HepG2 (cell line): ENCODE measurements around the gene BACE1-AS. TPM values are rescaled to one million over a fixed set of nuclear protein-coding genes. Genes with fewer than 3 reads are reported as not detected.

Experiments used
- IKZF4 ChIP-seq: sonication (generic); formaldehyde crosslinking; IDR thresholded peaks from 2 replicates; pipeline ENCODE4 v1.5.1; 2020; ENCODE audit warnings: borderline replicate concordance, mild to moderate bottlenecking, low read depth, missing genetic modification reagents; ENCODE audit errors: not compliant biosample characterization
- MXI1 ChIP-seq: IDR thresholded peaks from 3 replicates; pipeline ENCODE4 v1.6.1; 2012; ENCODE audit warnings: low read depth, low read length, inconsistent platforms, borderline replicate concordance
- NCOR1 ChIP-seq: fragments of 200-600 bp; sonication (generic); IDR thresholded peaks from 2 replicates; pipeline ENCODE4 v1.7.0; 2017; ENCODE audit warnings: antibody characterized with exemption, low read length, borderline replicate concordance
- TRIM24 ChIP-seq: sonication (generic); formaldehyde crosslinking; IDR thresholded peaks from 2 replicates; pipeline ENCODE4 v1.8.0; 2022; ENCODE audit warnings: mild to moderate bottlenecking, missing genetic modification reagents
- ZNF225 ChIP-seq: sonication (generic); formaldehyde crosslinking; IDR thresholded peaks from 2 replicates; pipeline ENCODE4 v1.4.0; 2020; ENCODE audit warnings: mild to moderate bottlenecking, missing genetic modification reagents
- ZNF609 ChIP-seq: sonication (generic); formaldehyde crosslinking; IDR thresholded peaks from 2 replicates; pipeline ENCODE4 v1.4.0; 2020; ENCODE audit warnings: mild to moderate bottlenecking, missing genetic modification reagents, borderline replicate concordance
- ZNF687 ChIP-seq: sonication (generic); formaldehyde crosslinking; IDR thresholded peaks from 2 replicates; pipeline ENCODE4 v1.5.1; 2020; ENCODE audit warnings: mild to moderate bottlenecking, missing genetic modification reagents, moderate library complexity
- polyA plus RNA-seq, 8 experiments: library from polyadenylated mRNA; depleted of rRNA in 3 of 8; stranded (reverse) in 7 of 8; unstranded in 1 of 8; fragments of >200 nt; fragmentation: Illumina TruSeq in 4 of 8; extraction: Trizol in 4 of 8; gene quantifications; 2 replicates each; pipeline versions ENCODE4 v1.2.1 to v1.2.3, GENCODE V29; 2011 to 2016; ENCODE audit warnings: low read depth in 4 of 8, missing spikeins in 1 of 8, mixed read lengths in 1 of 8; ENCODE audit not compliant: insufficient read depth in 1 of 8
- total RNA-seq, 5 experiments: library from RNA; depleted of rRNA; stranded (reverse); fragments of >200 nt; fragmentation: Illumina TruSeq; extraction: Trizol; gene quantifications; 2 replicates each; pipeline ENCODE4 v1.2.3, GENCODE V29; 2016; ENCODE audit warnings: low read depth in 1 of 5
- TF ChIP-seq, protein P1 (sequence below): sonication (generic); formaldehyde crosslinking; IDR thresholded peaks from 2 replicates; pipeline ENCODE4 v1.4.0; 2020; ENCODE audit warnings: missing genetic modification reagents
- TF ChIP-seq, protein P2 (sequence below), 2 experiments: sonication (generic) in 1 of 2; formaldehyde crosslinking in 1 of 2; IDR thresholded peaks; 2 replicates each; pipeline versions ENCODE4 v1.4.0 to v1.6.1; 2018 to 2020; ENCODE audit warnings: missing genetic modification reagents in 2 of 2, borderline replicate concordance in 1 of 2, low read depth in 1 of 2, mild to moderate bottlenecking in 1 of 2, missing biosample characterization in 1 of 2
- TF ChIP-seq, protein P3 (sequence below), 2 experiments: fragments of 450-650 bp in 1 of 2; sonication (generic) in 1 of 2; formaldehyde crosslinking; IDR thresholded peaks; 2 replicates each; pipeline versions ENCODE4 v1.5.0 to v1.8.0; 2020 to 2022; ENCODE audit warnings: mild to moderate bottlenecking in 1 of 2, missing genetic modification reagents in 1 of 2

BACE1-AS gene
- total and polyA plus RNA-seq, 2 of the 13 experiments (the other 11 are each of a cell fraction or from before 2014, with no cell fraction given): 2.0 to 3.9 TPM

- TF ChIP-seq ZNF609: 0 out of 2 replicates have a peak, but pooled peaks have one; percentile 19
- TF ChIP-seq, protein P1, sequence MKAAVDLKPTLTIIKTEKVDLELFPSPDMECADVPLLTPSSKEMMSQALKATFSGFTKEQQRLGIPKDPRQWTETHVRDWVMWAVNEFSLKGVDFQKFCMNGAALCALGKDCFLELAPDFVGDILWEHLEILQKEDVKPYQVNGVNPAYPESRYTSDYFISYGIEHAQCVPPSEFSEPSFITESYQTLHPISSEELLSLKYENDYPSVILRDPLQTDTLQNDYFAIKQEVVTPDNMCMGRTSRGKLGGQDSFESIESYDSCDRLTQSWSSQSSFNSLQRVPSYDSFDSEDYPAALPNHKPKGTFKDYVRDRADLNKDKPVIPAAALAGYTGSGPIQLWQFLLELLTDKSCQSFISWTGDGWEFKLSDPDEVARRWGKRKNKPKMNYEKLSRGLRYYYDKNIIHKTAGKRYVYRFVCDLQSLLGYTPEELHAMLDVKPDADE (CRISPR knock-in tag): no peak
- TF ChIP-seq, protein P2, sequence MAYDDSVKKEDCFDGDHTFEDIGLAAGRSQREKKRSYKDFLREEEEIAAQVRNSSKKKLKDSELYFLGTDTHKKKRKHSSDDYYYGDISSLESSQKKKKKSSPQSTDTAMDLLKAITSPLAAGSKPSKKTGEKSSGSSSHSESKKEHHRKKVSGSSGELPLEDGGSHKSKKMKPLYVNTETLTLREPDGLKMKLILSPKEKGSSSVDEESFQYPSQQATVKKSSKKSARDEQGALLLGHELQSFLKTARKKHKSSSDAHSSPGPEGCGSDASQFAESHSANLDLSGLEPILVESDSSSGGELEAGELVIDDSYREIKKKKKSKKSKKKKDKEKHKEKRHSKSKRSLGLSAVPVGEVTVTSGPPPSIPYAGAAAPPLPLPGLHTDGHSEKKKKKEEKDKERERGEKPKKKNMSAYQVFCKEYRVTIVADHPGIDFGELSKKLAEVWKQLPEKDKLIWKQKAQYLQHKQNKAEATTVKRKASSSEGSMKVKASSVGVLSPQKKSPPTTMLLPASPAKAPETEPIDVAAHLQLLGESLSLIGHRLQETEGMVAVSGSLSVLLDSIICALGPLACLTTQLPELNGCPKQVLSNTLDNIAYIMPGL (CRISPR knock-in tag; IDR thresholded peaks at IDR 0.05; ENCODE audit: borderline replicate concordance in 1 of 2, low read depth in 1 of 2): peak; percentile 37; a peak in 1 of 4 replicates
- TF ChIP-seq NCOR1: peak; percentile 58; the same call in 1 of the 2 replicates
- TF ChIP-seq ZNF687: peak; percentile 84
- TF ChIP-seq, protein P3, sequence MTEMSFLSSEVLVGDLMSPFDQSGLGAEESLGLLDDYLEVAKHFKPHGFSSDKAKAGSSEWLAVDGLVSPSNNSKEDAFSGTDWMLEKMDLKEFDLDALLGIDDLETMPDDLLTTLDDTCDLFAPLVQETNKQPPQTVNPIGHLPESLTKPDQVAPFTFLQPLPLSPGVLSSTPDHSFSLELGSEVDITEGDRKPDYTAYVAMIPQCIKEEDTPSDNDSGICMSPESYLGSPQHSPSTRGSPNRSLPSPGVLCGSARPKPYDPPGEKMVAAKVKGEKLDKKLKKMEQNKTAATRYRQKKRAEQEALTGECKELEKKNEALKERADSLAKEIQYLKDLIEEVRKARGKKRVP (CRISPR knock-in tag; IDR thresholded peaks at IDR 0.05): peak in 1 of 2 experiments; percentile 47; a peak in 2 of 4 replicates
- peak; percentile 76 for TF ChIP-seq IKZF4 (CRISPR knock-in tag)
- TF ChIP-seq ZNF225 (CRISPR knock-in tag): peak; percentile 34; the same call in 1 of the 2 replicates
- TF ChIP-seq TRIM24 (CRISPR knock-in tag): no peak
- peak; percentile 70; the same call in 2 of the 3 replicates for TF ChIP-seq MXI1
Measured at GRCh38 chr11:117327567-117328374, 36.6 kb downstream of the BACE1-AS start, which contains the start of gene CEP164 (continued).
